Measurements from ENCODE around the gene GPR180. TPM values are rescaled to one million over a fixed set of nuclear protein-coding genes. Genes with fewer than 3 reads are reported as not detected.

GPR180 gene
- total and polyA plus RNA-seq, 2 of the 13 experiments (the other 11 are each of a cell fraction or from before 2014, with no cell fraction given) = not detected

- TF ChIP-seq ZNF484 (CRISPR knock-in tag; IDR thresholded peaks at IDR 0.05; ENCODE audit: borderline replicate concordance, low read depth) (no peak), RARA (CRISPR knock-in tag; IDR thresholded peaks at IDR 0.05) (no peak)
These were observed 65.5 kb downstream of the GPR180 start (continued) for GRCh38 chr13:94667190-94667589.

GRCh38 chr13:94672400-94672799, 70.7 kb downstream of the GPR180 start:
- no peak overlapping the region for H3K27ac ChIP-seq (ENCODE audit: extremely low read length, insufficient read depth, low read length)
- no peaks in the 10 kb centered on the region for H3K4me1 ChIP-seq (ENCODE audit: insufficient read depth, low read length)
- ChIA-PET POLR2A (no interaction called here), CTCF (ENCODE audit: low intra/inter-chr PET ratio, low total read pairs) (no interaction called here)
- DNase-seq (ENCODE audit: low spot score) (no peak), ATAC-seq (no peak), FAIRE-seq (no peak)
- intact Hi-C loops (cut with micrococcal nuclease; ENCODE audit: unreplicated experiment) (no loop called here), in situ Hi-C loops (cut with HindIII; ENCODE audit: extremely low pct_ligation_motif_present, low pct_unique_long_range_greater_than_20kb) (loop anchor here (25.0 kb wide), 1 partner anchor 740 kb away; no protein-coding TSS in a partner anchor)
- no peak overlapping the region for H3K9ac ChIP-seq (ENCODE audit: insufficient read depth, low read depth, low read length)
- no TSS peak for BruUV-seq (replicated peaks)
- no peak overlapping the region for H3K4me2 ChIP-seq (ENCODE audit: low read depth, low read length)
- H3K9me3 ChIP-seq (ENCODE audit: low read length) = no peaks in the 10 kb centered on the region
- H3K79me2 ChIP-seq (ENCODE audit: insufficient read depth, low read length) = no peaks in the 10 kb centered on the region
- 0% methylated on average over 2 of the region's 2 CpGs for WGBS (ENCODE audit: low lambda C conversion rate)
- no peak overlapping the region for H2AFZ ChIP-seq (ENCODE audit: low read length)
- H3K4me3 ChIP-seq (replicated peaks in 1 of 3; ENCODE audit: insufficient read depth in 1 of 3, low read depth in 2 of 3, low read length in 3 of 3) = no peak overlapping the region
- H3K27me3 ChIP-seq (ENCODE audit: control insufficient read depth in 1 of 2, insufficient read depth in 2 of 2, low read length in 2 of 2) = peaks cover 3 to 5% of the 10 kb centered on the region in 2 experiments; a peak in 2 of 5 replicates
- no peaks in the 10 kb centered on the region for H4K20me1 ChIP-seq (ENCODE audit: insufficient read depth, low read length)
- H3K36me3 ChIP-seq (replicated peaks in 1 of 2; ENCODE audit: control insufficient read depth in 1 of 2, insufficient read depth in 2 of 2, low read length in 2 of 2) = no peaks in the 10 kb centered on the region
- no peak for TF ChIP-seq ZNF501 (CRISPR knock-in tag; IDR thresholded peaks at IDR 0.05)
- no peak for TF ChIP-seq STAT6 (CRISPR knock-in tag; IDR thresholded peaks at IDR 0.05; ENCODE audit: borderline replicate concordance)
- no peak for TF ChIP-seq ZFP36L2 (CRISPR knock-in tag; IDR thresholded peaks at IDR 0.05)
- TF ChIP-seq TCF12 (IDR thresholded peaks at IDR 0.05) = no peak
- TF ChIP-seq TCF12 (CRISPR knock-in tag; IDR thresholded peaks at IDR 0.05) = no peak
- TF ChIP-seq ZNF691 (CRISPR knock-in tag; IDR thresholded peaks at IDR 0.05; ENCODE audit: borderline replicate concordance, low read depth) = no peak
- TF ChIP-seq FOXP4 (CRISPR knock-in tag; IDR thresholded peaks at IDR 0.05) = no peak
- no peak for TF ChIP-seq MEIS2 (CRISPR knock-in tag; IDR thresholded peaks at IDR 0.05)
- no peak for TF ChIP-seq ZNF883 (CRISPR knock-in tag; IDR thresholded peaks at IDR 0.05; ENCODE audit: not compliant biosample characterization)
- TF ChIP-seq TBP (CRISPR knock-in tag; IDR thresholded peaks at IDR 0.05) = no peak
- TF ChIP-seq E2F2 (CRISPR knock-in tag; IDR thresholded peaks at IDR 0.05; ENCODE audit: borderline replicate concordance) = no peak
- no peak for TF ChIP-seq ZSCAN12 (CRISPR knock-in tag; IDR thresholded peaks at IDR 0.05)
- no peak for TF ChIP-seq ARID3A (IDR thresholded peaks at IDR 0.05; ENCODE audit: low read depth, low read length)
- TF ChIP-seq SP140L (CRISPR knock-in tag; IDR thresholded peaks at IDR 0.05; ENCODE audit: borderline replicate concordance) = no peak
